OCI-LY1 (cell line): ENCODE measurements around the gene POLR1H.

Experiments used
- CTCF ChIP-seq: fragments of 200-600 bp; sonication (generic), shearing (Covaris generic); IDR thresholded peaks from 2 replicates; pipeline ENCODE4 v1.5.1; 2017; ENCODE audit warnings: mild to moderate bottlenecking, antibody characterized with exemption, low read length, moderate library complexity, mixed read lengths
- EZH2 ChIP-seq: fragments of 200-600 bp; sonication (generic), shearing (Covaris generic); IDR thresholded peaks from 2 replicates; pipeline ENCODE4 v1.8.0; 2017; ENCODE audit warnings: borderline replicate concordance, mixed run types, mild to moderate bottlenecking, antibody characterized with exemption, low read length, moderate library complexity, mixed read lengths

- no peak for TF ChIP-seq CTCF
- TF ChIP-seq EZH2: no peak
These were observed 12.6 kb downstream of the POLR1H start for GRCh38 chr6:30073489-30074235.
